Limb (tissue), 2 donors: ENCODE data around the gene SLC9A3.
"Not testable (repeated sequence)": the region's sequence is repeated elsewhere in the genome, so short reads cannot be mapped to it uniquely, and the experiment has no call there.

ENCODE experiments used
- DNase-seq, 2 donors: peaks; one replicate each; pipeline ENCODE4 v3.0.0-alpha.2; 2016; ENCODE audit errors: extremely low spot score in 2 of 2

SLC9A3 gene

GRCh38 chr5:509611-510185 lies 14.6 kb downstream of the SLC9A3 start:
- DNase-seq = no peak

GRCh38 chr5:507986-508575 lies 16.2 kb downstream of the SLC9A3 start:
- DNase-seq = not testable (repeated sequence)

GRCh38 chr5:505951-506525 lies 18.2 kb downstream of the SLC9A3 start:
- DNase-seq = no peak

GRCh38 chr5:504326-505154 lies 19.7 kb downstream of the SLC9A3 start:
- DNase-seq = no peak

- no peak for DNase-seq
These were observed 21.7 kb downstream of the SLC9A3 start for GRCh38 chr5:502325-503079.

- peak in 1 of 2 donors; percentile 15 for DNase-seq
These were observed 22.4 kb downstream of the SLC9A3 start for GRCh38 chr5:501831-502184.

GRCh38 chr5:501105-501830 lies 23.0 kb downstream of the SLC9A3 start:
- DNase-seq = no peak

GRCh38 chr5:500491-500890 lies 23.8 kb downstream of the SLC9A3 start:
- no peak for DNase-seq

- DNase-seq = no peak
These were observed 24.7 kb downstream of the SLC9A3 start for GRCh38 chr5:499233-500209.

GRCh38 chr5:497871-498509 lies 26.3 kb downstream of the SLC9A3 start:
- no peak for DNase-seq

GRCh38 chr5:497090-497700 lies 27.1 kb downstream of the SLC9A3 start:
- DNase-seq = no peak

GRCh38 chr5:496028-496427 lies 28.2 kb downstream of the SLC9A3 start:
- no peak for DNase-seq

- DNase-seq = no peak
These were observed 29.5 kb downstream of the SLC9A3 start for GRCh38 chr5:494667-495255.

- no peak for DNase-seq
These were observed 30.5 kb downstream of the SLC9A3 start for GRCh38 chr5:493758-494157.

- peak in 1 of 2 donors; percentile 53 for DNase-seq
These were observed 31.0 kb downstream of the SLC9A3 start for GRCh38 chr5:493119-493701.

GRCh38 chr5:492314-492893 lies 31.8 kb downstream of the SLC9A3 start:
- no peak for DNase-seq

- no peak for DNase-seq
These were observed 32.4 kb downstream of the SLC9A3 start for GRCh38 chr5:491856-492155.
